ENCODE data around the gene SRSF4. TPM values are rescaled to one million over a fixed set of nuclear protein-coding genes. Genes with fewer than 3 reads are reported as not detected.

SRSF4 gene
- total and polyA plus RNA-seq, 7 donors = 42.2 to 84.8 (median 69.0) TPM

GRCh38 chr1:29202584-29203340 is 21.1 kb upstream of the SRSF4 start:
- peak; percentile 97 to 98 (median 98) for ATAC-seq
- Histone ChIP-seq H3K36me3 (ENCODE audit: insufficient read depth in 1 of 2, low read depth in 1 of 2) (peaks cover 5 to 80% of the 10 kb centered on the region in 2 donors), H3K27me3 (ENCODE audit: insufficient read depth in 3 of 3, low read length in 2 of 3) (no peaks in the 10 kb centered on the region), H3K27ac (peak overlapping the region; percentile 80), H3K9me3 (no peaks in the 10 kb centered on the region), H3K4me1 (peaks cover 11% of the 10 kb centered on the region), H3K4me3 (no peak overlapping the region)
- TF ChIP-seq, protein P1, sequence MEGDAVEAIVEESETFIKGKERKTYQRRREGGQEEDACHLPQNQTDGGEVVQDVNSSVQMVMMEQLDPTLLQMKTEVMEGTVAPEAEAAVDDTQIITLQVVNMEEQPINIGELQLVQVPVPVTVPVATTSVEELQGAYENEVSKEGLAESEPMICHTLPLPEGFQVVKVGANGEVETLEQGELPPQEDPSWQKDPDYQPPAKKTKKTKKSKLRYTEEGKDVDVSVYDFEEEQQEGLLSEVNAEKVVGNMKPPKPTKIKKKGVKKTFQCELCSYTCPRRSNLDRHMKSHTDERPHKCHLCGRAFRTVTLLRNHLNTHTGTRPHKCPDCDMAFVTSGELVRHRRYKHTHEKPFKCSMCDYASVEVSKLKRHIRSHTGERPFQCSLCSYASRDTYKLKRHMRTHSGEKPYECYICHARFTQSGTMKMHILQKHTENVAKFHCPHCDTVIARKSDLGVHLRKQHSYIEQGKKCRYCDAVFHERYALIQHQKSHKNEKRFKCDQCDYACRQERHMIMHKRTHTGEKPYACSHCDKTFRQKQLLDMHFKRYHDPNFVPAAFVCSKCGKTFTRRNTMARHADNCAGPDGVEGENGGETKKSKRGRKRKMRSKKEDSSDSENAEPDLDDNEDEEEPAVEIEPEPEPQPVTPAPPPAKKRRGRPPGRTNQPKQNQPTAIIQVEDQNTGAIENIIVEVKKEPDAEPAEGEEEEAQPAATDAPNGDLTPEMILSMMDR (IDR thresholded peaks at IDR 0.05) = peak; percentile 98
- intact Hi-C loops (cut with DNase I) = loop anchor here (1.0 to 5.0 kb wide), 4 partner anchors 80 to 320 kb away; partner anchors contain the start of gene TMEM200B (in 1 of the 2)
- DNase-seq = peak; percentile 94 to 97
- 23 to 30% (median 24%) methylated on average over 14 of the region's 14 CpGs for WGBS, 3 donors

GRCh38 chr1:29202053-29202452 is 20.4 kb upstream of the SRSF4 start:
- ATAC-seq = peak in 1 of 4 donors; percentile 3
- H3K4me3 ChIP-seq = no peak overlapping the region
- H3K36me3 ChIP-seq (ENCODE audit: insufficient read depth in 1 of 2, low read depth in 1 of 2) = peaks cover 5 to 80% of the 10 kb centered on the region in 2 donors
- no peak for DNase-seq
- H3K9me3 ChIP-seq = no peaks in the 10 kb centered on the region
- no peaks in the 10 kb centered on the region for H3K27me3 ChIP-seq (ENCODE audit: insufficient read depth in 3 of 3, low read length in 2 of 3)
- intact Hi-C loops (cut with DNase I) = loop anchor here (2.0 to 5.0 kb wide), 3 partner anchors 80 to 319 kb away; partner anchors contain the start of gene TMEM200B (in 1 of the 2)
- peak overlapping the region; percentile 80 for H3K27ac ChIP-seq
- WGBS, 3 donors = 37 to 43% (median 37%) methylated on average over 1 of the region's 1 CpG
- H3K4me1 ChIP-seq = peaks cover 11% of the 10 kb centered on the region
- TF ChIP-seq, protein P1 (IDR thresholded peaks at IDR 0.05) = no peak

GRCh38 chr1:29201595-29202051 is 19.9 kb upstream of the SRSF4 start:
- H3K27ac ChIP-seq = no peak overlapping the region
- H3K4me3 ChIP-seq = no peak overlapping the region
- TF ChIP-seq, protein P1 (IDR thresholded peaks at IDR 0.05) = no peak
- intact Hi-C loops (cut with DNase I) = loop anchor here (2.0 to 5.0 kb wide), 3 partner anchors 79 to 319 kb away; partner anchors contain the start of gene TMEM200B (in 1 of the 2)
- no peak for ATAC-seq
- no peak for DNase-seq
- 78 to 87% (median 84%) methylated on average over 6 of the region's 6 CpGs for WGBS, 3 donors
- no peaks in the 10 kb centered on the region for H3K9me3 ChIP-seq
- H3K36me3 ChIP-seq (ENCODE audit: insufficient read depth in 1 of 2, low read depth in 1 of 2) = peaks cover 5 to 81% of the 10 kb centered on the region in 2 donors
- H3K27me3 ChIP-seq (ENCODE audit: insufficient read depth in 3 of 3, low read length in 2 of 3) = no peaks in the 10 kb centered on the region
- peaks cover 11% of the 10 kb centered on the region for H3K4me1 ChIP-seq

- TF ChIP-seq, protein P1 (IDR thresholded peaks at IDR 0.05) = no peak
- whole genome bisulfite sequencing, 3 donors = 91 to 97% (median 93%) methylated on average over 5 of the region's 5 CpGs
- peaks cover 5 to 77% of the 10 kb centered on the region in 2 donors for H3K36me3 ChIP-seq (ENCODE audit: insufficient read depth in 1 of 2, low read depth in 1 of 2)
- H3K27ac ChIP-seq = no peak overlapping the region
- no peaks in the 10 kb centered on the region for H3K9me3 ChIP-seq
- no peaks in the 10 kb centered on the region for H3K27me3 ChIP-seq (ENCODE audit: insufficient read depth in 3 of 3, low read length in 2 of 3)
- ATAC-seq = no peak
- no peak for DNase-seq
- H3K4me3 ChIP-seq = no peak overlapping the region
- intact Hi-C loops (cut with DNase I) = loop anchor here in 1 of 2 donors (5.0 kb wide), 2 partner anchors 79 to 169 kb away; partner anchors contain the start of gene TMEM200B
- H3K4me1 ChIP-seq = peaks cover 11% of the 10 kb centered on the region
Measured at GRCh38 chr1:29200906-29201594, 19.4 kb upstream of the SRSF4 start.

Measured in psoas muscle (tissue), 8 donors.